GM23338 (cell line): Measurements from ENCODE around the gene TMPRSS13. TPM values are rescaled to one million over a fixed set of nuclear protein-coding genes. Genes with fewer than 3 reads are reported as not detected.

Experiments used
- ATAC-seq: fragments of 200-7000 bp; cut with Tn5 transposase; 3 replicates; pipeline ENCODE4 v1.9.1; 2020
- DNase-seq: peaks from one replicate; pipeline ENCODE4 v3.0.0-alpha.2; 2015; ENCODE audit warnings: low spot score
- H2AFZ ChIP-seq: fragments of 200-600 bp; sonication (generic); 2 replicates; pipeline ENCODE4 v1.8.0; 2016; ENCODE audit warnings: antibody characterized with exemption, mild to moderate bottlenecking, moderate library complexity
- H3F3A ChIP-seq: fragments of 200-600 bp; sonication (generic); replicated peaks from 2 replicates; pipeline ENCODE4 v1.8.0; 2017; ENCODE audit warnings: antibody characterized with exemption, mixed run types, low read depth
- H3K27ac ChIP-seq: fragments of 200-600 bp; sonication (generic); 2 replicates; pipeline ENCODE4 v1.6.1; 2016; ENCODE audit warnings: low read depth
- H3K27me3 ChIP-seq: fragments of 200-600 bp; sonication (generic); 2 replicates; pipeline ENCODE4 v1.8.0; 2016; ENCODE audit warnings: mild to moderate bottlenecking, mixed run types, moderate library complexity; ENCODE audit not compliant: insufficient read depth
- H3K36me3 ChIP-seq: fragments of 200-600 bp; sonication (generic); 2 replicates; pipeline ENCODE4 v1.8.0; 2016; ENCODE audit warnings: mild to moderate bottlenecking; ENCODE audit not compliant: insufficient read depth
- H3K4me1 ChIP-seq: fragments of 200-600 bp; sonication (generic); 2 replicates; pipeline ENCODE4 v1.8.0; 2016; ENCODE audit warnings: mild to moderate bottlenecking, moderate library complexity; ENCODE audit not compliant: insufficient read depth
- H3K4me2 ChIP-seq: fragments of 200-600 bp; sonication (generic); 2 replicates; pipeline ENCODE4 v1.7.1; 2017; ENCODE audit warnings: mixed run types
- H3K4me3 ChIP-seq: fragments of 200-600 bp; sonication (generic); 2 replicates; pipeline ENCODE4 v1.6.1; 2016; ENCODE audit warnings: mixed run types
- H3K79me2 ChIP-seq: fragments of 200-600 bp; sonication (generic); replicated peaks from 2 replicates; pipeline ENCODE4 v1.8.0; 2017; ENCODE audit warnings: mild to moderate bottlenecking; ENCODE audit not compliant: insufficient read depth
- H3K9me2 ChIP-seq: fragments of 200-600 bp; sonication (generic); 2 replicates; pipeline ENCODE4 v1.8.0; 2017; ENCODE audit not compliant: insufficient read depth
- H4K20me1 ChIP-seq: fragments of 200-600 bp; sonication (generic); replicated peaks from 2 replicates; pipeline ENCODE4 v1.8.0; 2017; ENCODE audit warnings: mild to moderate bottlenecking; ENCODE audit not compliant: insufficient read depth
- H3K27ac Mint-ChIP-seq: 2 replicates; pipeline ENCODE4 v1.8.0; 2020; ENCODE audit warnings: inconsistent platforms, mild to moderate bottlenecking, moderate library complexity, mixed read lengths
- H3K27me3 Mint-ChIP-seq: 3 replicates; pipeline ENCODE4 v1.8.0; 2022; ENCODE audit warnings: low read depth, mild to moderate bottlenecking, moderate library complexity, mixed read lengths, inconsistent platforms; ENCODE audit not compliant: insufficient read depth, poor library complexity
- H3K36me3 Mint-ChIP-seq: 3 replicates; pipeline ENCODE4 v1.8.0; 2021; ENCODE audit warnings: low read depth, mild to moderate bottlenecking, inconsistent platforms, moderate library complexity, mixed read lengths
- H3K4me1 Mint-ChIP-seq: 3 replicates; pipeline ENCODE4 v1.8.0; 2020; ENCODE audit warnings: mild to moderate bottlenecking, inconsistent platforms, mixed read lengths
- H3K4me3 Mint-ChIP-seq: 3 replicates; pipeline ENCODE4 v1.8.0; 2021; ENCODE audit warnings: moderate library complexity, mild to moderate bottlenecking, inconsistent platforms, mixed read lengths
- H3K9me3 Mint-ChIP-seq: 3 replicates; pipeline ENCODE4 v1.8.0; 2020; ENCODE audit warnings: moderate library complexity, mild to moderate bottlenecking, inconsistent platforms, mixed read lengths
- CREB1 ChIP-seq: fragments of 250-450 bp; sonication (Bioruptor Pico); IDR thresholded peaks from 2 replicates; pipeline ENCODE4 v1.5.0; 2020; ENCODE audit warnings: low read depth, mild to moderate bottlenecking, moderate library complexity
- EZH2 ChIP-seq: fragments of 200-600 bp; sonication (generic); IDR thresholded peaks from one replicate; pipeline ENCODE4 v1.8.0; 2017; ENCODE audit warnings: antibody characterized with exemption, mild to moderate bottlenecking, low read depth; ENCODE audit not compliant: unreplicated experiment
- EZH2phosphoT487 ChIP-seq: fragments of 200-600 bp; sonication (generic); IDR thresholded peaks from one replicate; pipeline ENCODE4 v1.8.1; 2018; ENCODE audit warnings: antibody characterized with exemption; ENCODE audit not compliant: unreplicated experiment
- JUNB ChIP-seq: IDR thresholded peaks from one replicate; pipeline ENCODE4 v1.6.1; 2016; ENCODE audit warnings: antibody characterized with exemption; ENCODE audit not compliant: unreplicated experiment
- NANOG ChIP-seq: IDR thresholded peaks from 2 replicates; pipeline ENCODE4 v1.6.1; 2016; ENCODE audit warnings: antibody characterized with exemption, borderline replicate concordance
- POLR2AphosphoS5 ChIP-seq: IDR thresholded peaks from 2 replicates; pipeline ENCODE4 v1.6.1; 2016; ENCODE audit warnings: antibody characterized with exemption, low read depth
- STAT1 ChIP-seq: IDR thresholded peaks from one replicate; pipeline ENCODE4 v1.6.1; 2016; ENCODE audit warnings: antibody characterized with exemption; ENCODE audit not compliant: unreplicated experiment
- ZNF114 ChIP-seq: fragments of 250-450 bp; sonication (Bioruptor Pico); IDR thresholded peaks from 2 replicates; pipeline ENCODE4 v1.5.0; 2020; ENCODE audit warnings: mild to moderate bottlenecking, moderate library complexity
- ZNF331 ChIP-seq: fragments of 250-450 bp; sonication (Bioruptor Pico); IDR thresholded peaks from 2 replicates; pipeline ENCODE4 v1.5.0; 2020; ENCODE audit warnings: low read depth, mild to moderate bottlenecking, moderate library complexity
- ZNF462 ChIP-seq: fragments of 250-450 bp; sonication (Bioruptor Pico); IDR thresholded peaks from 2 replicates; pipeline ENCODE4 v1.5.0; 2020; ENCODE audit warnings: mild to moderate bottlenecking, moderate library complexity
- polyA plus RNA-seq: library from polyadenylated mRNA; unstranded; fragments of >200 nt; fragmentation: Nextera tagmentation; extraction: Ambion mirVana; gene quantifications from 2 replicates; pipeline ENCODE4 v1.2.1, GENCODE V29; 2016
- total RNA-seq: library from RNA; depleted of rRNA; stranded (reverse); fragments of >200 nt; shearing (Covaris generic); gene quantifications from 2 replicates; pipeline ENCODE4 v1.2.3, GENCODE V29; 2014
- TF ChIP-seq, protein P1 (sequence below): IDR thresholded peaks from one replicate; pipeline ENCODE4 v1.6.1; 2018; ENCODE audit warnings: antibody characterized with exemption; ENCODE audit not compliant: unreplicated experiment
- TF ChIP-seq, protein P2 (sequence below), 2 experiments: fragments of 200-600 bp in 1 of 2; sonication (generic) in 1 of 2; conservative IDR thresholded peaks; 2 replicates each; pipeline versions ENCODE4 v1.5.1 to v1.6.1; 2016 to 2017; ENCODE audit warnings: antibody characterized with exemption in 2 of 2, low read depth in 2 of 2, mild to moderate bottlenecking in 2 of 2, moderate library complexity in 1 of 2
- TF ChIP-seq, protein P3 (sequence below): IDR thresholded peaks from 2 replicates; pipeline ENCODE4 v1.6.1; 2016; ENCODE audit warnings: antibody characterized with exemption

Gene TMPRSS13
- total and polyA plus RNA-seq, 2 experiments from 2014 or later: 0.31 TPM; not detected in 1

DNA sequence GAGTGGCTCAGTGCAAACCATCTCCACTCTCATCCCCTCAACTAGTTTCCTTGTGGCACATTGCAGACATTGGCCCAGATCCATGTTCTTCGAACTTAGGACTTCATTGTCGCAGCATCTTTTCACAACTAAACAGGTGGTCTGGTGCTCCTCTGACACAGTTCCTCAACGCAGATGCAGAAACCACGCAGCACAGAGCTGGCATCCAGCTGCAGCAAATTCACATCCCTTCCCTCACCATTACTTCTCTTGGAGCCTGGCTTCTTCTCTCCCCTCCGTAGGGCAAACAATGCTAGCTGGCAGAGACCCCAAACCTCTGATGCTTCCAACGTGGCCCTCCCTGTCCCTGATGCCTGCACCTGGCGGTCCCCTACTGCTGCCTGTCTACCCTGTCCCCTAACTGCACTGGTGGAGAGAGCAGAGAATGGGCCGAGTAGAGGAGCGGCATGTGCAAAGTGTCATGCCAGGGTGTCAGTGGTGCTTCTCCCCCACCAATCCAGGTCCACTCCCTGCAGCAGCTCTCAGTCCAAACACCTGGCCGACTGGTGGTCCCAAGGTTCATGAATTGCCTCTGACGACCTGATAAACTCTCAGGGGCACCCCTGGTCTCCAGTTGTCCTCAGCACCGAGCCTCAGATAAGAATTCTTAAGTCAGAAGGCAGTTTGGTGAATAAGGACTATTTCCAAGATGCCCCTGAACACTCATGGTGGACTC lies 18.1 kb downstream of the TMPRSS13 start:
- H4K20me1 ChIP-seq: no peaks in the 10 kb centered on the region
- no peaks in the 10 kb centered on the region for H3K9me3 Mint-ChIP-seq
- DNase-seq (no peak), ATAC-seq (no peak)
- peaks cover 17% of the 10 kb centered on the region for H3K4me1 Mint-ChIP-seq
- H3F3A ChIP-seq: no peaks in the 10 kb centered on the region
- H3K4me2 ChIP-seq: no peak overlapping the region
- H3K27ac Mint-ChIP-seq: no peak overlapping the region
- H3K27ac ChIP-seq: no peak overlapping the region
- 0 out of 2 replicates have a peak, but pooled peaks cover 3% of the 10 kb centered on the region for H3K4me1 ChIP-seq
- H3K36me3 ChIP-seq: no peaks in the 10 kb centered on the region
- TF ChIP-seq, protein P1, sequence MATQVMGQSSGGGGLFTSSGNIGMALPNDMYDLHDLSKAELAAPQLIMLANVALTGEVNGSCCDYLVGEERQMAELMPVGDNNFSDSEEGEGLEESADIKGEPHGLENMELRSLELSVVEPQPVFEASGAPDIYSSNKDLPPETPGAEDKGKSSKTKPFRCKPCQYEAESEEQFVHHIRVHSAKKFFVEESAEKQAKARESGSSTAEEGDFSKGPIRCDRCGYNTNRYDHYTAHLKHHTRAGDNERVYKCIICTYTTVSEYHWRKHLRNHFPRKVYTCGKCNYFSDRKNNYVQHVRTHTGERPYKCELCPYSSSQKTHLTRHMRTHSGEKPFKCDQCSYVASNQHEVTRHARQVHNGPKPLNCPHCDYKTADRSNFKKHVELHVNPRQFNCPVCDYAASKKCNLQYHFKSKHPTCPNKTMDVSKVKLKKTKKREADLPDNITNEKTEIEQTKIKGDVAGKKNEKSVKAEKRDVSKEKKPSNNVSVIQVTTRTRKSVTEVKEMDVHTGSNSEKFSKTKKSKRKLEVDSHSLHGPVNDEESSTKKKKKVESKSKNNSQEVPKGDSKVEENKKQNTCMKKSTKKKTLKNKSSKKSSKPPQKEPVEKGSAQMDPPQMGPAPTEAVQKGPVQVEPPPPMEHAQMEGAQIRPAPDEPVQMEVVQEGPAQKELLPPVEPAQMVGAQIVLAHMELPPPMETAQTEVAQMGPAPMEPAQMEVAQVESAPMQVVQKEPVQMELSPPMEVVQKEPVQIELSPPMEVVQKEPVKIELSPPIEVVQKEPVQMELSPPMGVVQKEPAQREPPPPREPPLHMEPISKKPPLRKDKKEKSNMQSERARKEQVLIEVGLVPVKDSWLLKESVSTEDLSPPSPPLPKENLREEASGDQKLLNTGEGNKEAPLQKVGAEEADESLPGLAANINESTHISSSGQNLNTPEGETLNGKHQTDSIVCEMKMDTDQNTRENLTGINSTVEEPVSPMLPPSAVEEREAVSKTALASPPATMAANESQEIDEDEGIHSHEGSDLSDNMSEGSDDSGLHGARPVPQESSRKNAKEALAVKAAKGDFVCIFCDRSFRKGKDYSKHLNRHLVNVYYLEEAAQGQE: no peak
- TF ChIP-seq CREB1: no peak
- TF ChIP-seq, protein P2, sequence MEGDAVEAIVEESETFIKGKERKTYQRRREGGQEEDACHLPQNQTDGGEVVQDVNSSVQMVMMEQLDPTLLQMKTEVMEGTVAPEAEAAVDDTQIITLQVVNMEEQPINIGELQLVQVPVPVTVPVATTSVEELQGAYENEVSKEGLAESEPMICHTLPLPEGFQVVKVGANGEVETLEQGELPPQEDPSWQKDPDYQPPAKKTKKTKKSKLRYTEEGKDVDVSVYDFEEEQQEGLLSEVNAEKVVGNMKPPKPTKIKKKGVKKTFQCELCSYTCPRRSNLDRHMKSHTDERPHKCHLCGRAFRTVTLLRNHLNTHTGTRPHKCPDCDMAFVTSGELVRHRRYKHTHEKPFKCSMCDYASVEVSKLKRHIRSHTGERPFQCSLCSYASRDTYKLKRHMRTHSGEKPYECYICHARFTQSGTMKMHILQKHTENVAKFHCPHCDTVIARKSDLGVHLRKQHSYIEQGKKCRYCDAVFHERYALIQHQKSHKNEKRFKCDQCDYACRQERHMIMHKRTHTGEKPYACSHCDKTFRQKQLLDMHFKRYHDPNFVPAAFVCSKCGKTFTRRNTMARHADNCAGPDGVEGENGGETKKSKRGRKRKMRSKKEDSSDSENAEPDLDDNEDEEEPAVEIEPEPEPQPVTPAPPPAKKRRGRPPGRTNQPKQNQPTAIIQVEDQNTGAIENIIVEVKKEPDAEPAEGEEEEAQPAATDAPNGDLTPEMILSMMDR (conservative IDR thresholded peaks at IDR 0.05; ENCODE audit: low read depth in 2 of 2): no peak
- no peak for TF ChIP-seq JUNB
- no peak for TF ChIP-seq ZNF114
- TF ChIP-seq EZH2: no peak
- TF ChIP-seq ZNF331 (CRISPR knock-in tag): no peak
- TF ChIP-seq STAT1: no peak
- no peak for TF ChIP-seq NANOG
- TF ChIP-seq EZH2phosphoT487: no peak
- TF ChIP-seq, protein P3, sequence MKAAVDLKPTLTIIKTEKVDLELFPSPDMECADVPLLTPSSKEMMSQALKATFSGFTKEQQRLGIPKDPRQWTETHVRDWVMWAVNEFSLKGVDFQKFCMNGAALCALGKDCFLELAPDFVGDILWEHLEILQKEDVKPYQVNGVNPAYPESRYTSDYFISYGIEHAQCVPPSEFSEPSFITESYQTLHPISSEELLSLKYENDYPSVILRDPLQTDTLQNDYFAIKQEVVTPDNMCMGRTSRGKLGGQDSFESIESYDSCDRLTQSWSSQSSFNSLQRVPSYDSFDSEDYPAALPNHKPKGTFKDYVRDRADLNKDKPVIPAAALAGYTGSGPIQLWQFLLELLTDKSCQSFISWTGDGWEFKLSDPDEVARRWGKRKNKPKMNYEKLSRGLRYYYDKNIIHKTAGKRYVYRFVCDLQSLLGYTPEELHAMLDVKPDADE: no peak
- no peak for TF ChIP-seq POLR2AphosphoS5
- TF ChIP-seq ZNF462 (CRISPR knock-in tag): no peak
- H2AFZ ChIP-seq: no peak overlapping the region
- no peak overlapping the region for H3K4me3 Mint-ChIP-seq
- H3K27me3 ChIP-seq: no peaks in the 10 kb centered on the region
- peaks cover 8% of the 10 kb centered on the region for H3K27me3 Mint-ChIP-seq
- H3K79me2 ChIP-seq: no peaks in the 10 kb centered on the region
- no peak overlapping the region for H3K4me3 ChIP-seq
- no peaks in the 10 kb centered on the region for H3K9me2 ChIP-seq
- H3K36me3 Mint-ChIP-seq: no peaks in the 10 kb centered on the region
